HG03342 (cell line): ENCODE data around the gene GFPT2.

Source experiments
- ATAC-seq: cut with Tn5 transposase; IDR thresholded peaks from one replicate; pipeline ENCODE4 v1.9.1; 2021; ENCODE audit warnings: mild to moderate bottlenecking, moderate library complexity; ENCODE audit not compliant: unreplicated experiment

The GFPT2 gene

GRCh38 chr5:180335614-180336233 lies 17.4 kb downstream of the GFPT2 start:
- no peak for ATAC-seq

GRCh38 chr5:180334751-180335613 lies 18.2 kb downstream of the GFPT2 start:
- no peak for ATAC-seq

- no peak for ATAC-seq
These were observed 19.0 kb downstream of the GFPT2 start for GRCh38 chr5:180334176-180334575.

- no peak for ATAC-seq
These were observed 19.5 kb downstream of the GFPT2 start for GRCh38 chr5:180333661-180334060.

GRCh38 chr5:180332861-180333260 lies 20.3 kb downstream of the GFPT2 start:
- ATAC-seq = no peak

- no peak for ATAC-seq
These were observed 21.1 kb downstream of the GFPT2 start for GRCh38 chr5:180332051-180332517.

- no peak for ATAC-seq
These were observed 21.5 kb downstream of the GFPT2 start for GRCh38 chr5:180331647-180331950.

GRCh38 chr5:180330810-180331646 lies 22.1 kb downstream of the GFPT2 start:
- no peak for ATAC-seq

GRCh38 chr5:180330270-180330648 lies 22.9 kb downstream of the GFPT2 start:
- no peak for ATAC-seq

- ATAC-seq = no peak
These were observed 23.4 kb downstream of the GFPT2 start for GRCh38 chr5:180329606-180330269.

GRCh38 chr5:180329138-180329435 lies 24.0 kb downstream of the GFPT2 start:
- ATAC-seq = no peak

GRCh38 chr5:180328296-180329137 lies 24.6 kb downstream of the GFPT2 start:
- ATAC-seq = peak; percentile 85

GRCh38 chr5:180326989-180327565 lies 26.1 kb downstream of the GFPT2 start:
- no peak for ATAC-seq

GRCh38 chr5:180324601-180324950 lies 28.6 kb downstream of the GFPT2 start:
- ATAC-seq = no peak

GRCh38 chr5:180323941-180324600 lies 29.1 kb downstream of the GFPT2 start:
- ATAC-seq = no peak

- ATAC-seq = no peak
These were observed 30.0 kb downstream of the GFPT2 start for GRCh38 chr5:180323160-180323559.

- no peak for ATAC-seq
These were observed 34.6 kb downstream of the GFPT2 start for GRCh38 chr5:180318456-180319089.

- no peak for ATAC-seq
These were observed 36.5 kb downstream of the GFPT2 start for GRCh38 chr5:180316586-180316985.

- peak; percentile 84 for ATAC-seq
These were observed 37.3 kb downstream of the GFPT2 start for GRCh38 chr5:180315762-180316212.
